Astrocyte of the cerebellum (primary cell): Measurements from ENCODE around the gene NUMA1.

ENCODE experiments used
- DNase-seq: peaks from one replicate; pipeline ENCODE4 v3.0.0-alpha.2; 2011; ENCODE audit warnings: low read depth
- H3K4me3 ChIP-seq: 2 replicates; pipeline ENCODE4 v1.5.1; 2011; ENCODE audit warnings: mild to moderate bottlenecking, low read depth, low read length, moderate library complexity
- in situ Hi-C: cut with HindIII; loops from 2 replicates; pipeline ENCODE4 v1.10.0; 2017; ENCODE audit warnings: low sequenced_read_pairs
- TF ChIP-seq, protein P1 (sequence below): IDR thresholded peaks from 2 replicates; pipeline ENCODE4 v1.5.1; 2012; ENCODE audit warnings: low read length, low read depth, moderate library complexity, mild to moderate bottlenecking; ENCODE audit errors: missing control alignments

NUMA1 gene

DNA sequence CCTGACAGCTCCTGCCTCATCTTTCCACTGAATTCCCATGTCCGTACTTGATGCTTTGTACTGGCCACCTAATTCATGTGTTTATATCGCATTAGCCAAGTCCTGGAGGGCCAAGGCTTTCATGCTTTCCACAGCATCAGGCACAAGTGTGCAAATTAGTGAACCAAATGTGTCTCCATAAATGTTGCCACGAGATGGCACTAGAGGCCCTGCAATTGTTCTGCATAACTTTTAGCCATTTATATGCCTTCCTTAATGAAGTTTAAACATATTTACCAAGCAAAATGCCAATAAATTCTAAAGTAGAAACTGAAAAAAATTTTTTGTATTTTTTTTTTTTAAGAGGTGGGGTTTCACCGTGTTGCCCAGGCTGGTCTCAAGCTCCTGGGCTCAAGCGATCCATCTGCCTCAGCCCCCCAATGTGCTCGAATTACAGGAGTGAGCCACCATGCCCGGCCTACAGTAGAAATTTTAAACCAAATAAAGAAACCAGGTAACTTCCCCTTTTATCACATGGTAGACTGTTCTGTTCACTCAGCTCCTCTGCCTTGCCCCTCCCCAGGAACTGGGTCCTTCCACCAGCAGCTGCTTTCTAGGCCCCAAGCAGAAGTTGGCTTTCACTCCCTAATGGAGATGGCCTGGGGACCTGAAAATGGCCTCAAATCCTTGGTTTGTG, 102.5 kb downstream of the NUMA1 start:
- no peak overlapping the region for H3K4me3 ChIP-seq
- DNase-seq = peak; percentile 34
- in situ Hi-C loops = no loop called here
- TF ChIP-seq, protein P1, sequence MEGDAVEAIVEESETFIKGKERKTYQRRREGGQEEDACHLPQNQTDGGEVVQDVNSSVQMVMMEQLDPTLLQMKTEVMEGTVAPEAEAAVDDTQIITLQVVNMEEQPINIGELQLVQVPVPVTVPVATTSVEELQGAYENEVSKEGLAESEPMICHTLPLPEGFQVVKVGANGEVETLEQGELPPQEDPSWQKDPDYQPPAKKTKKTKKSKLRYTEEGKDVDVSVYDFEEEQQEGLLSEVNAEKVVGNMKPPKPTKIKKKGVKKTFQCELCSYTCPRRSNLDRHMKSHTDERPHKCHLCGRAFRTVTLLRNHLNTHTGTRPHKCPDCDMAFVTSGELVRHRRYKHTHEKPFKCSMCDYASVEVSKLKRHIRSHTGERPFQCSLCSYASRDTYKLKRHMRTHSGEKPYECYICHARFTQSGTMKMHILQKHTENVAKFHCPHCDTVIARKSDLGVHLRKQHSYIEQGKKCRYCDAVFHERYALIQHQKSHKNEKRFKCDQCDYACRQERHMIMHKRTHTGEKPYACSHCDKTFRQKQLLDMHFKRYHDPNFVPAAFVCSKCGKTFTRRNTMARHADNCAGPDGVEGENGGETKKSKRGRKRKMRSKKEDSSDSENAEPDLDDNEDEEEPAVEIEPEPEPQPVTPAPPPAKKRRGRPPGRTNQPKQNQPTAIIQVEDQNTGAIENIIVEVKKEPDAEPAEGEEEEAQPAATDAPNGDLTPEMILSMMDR = peak; percentile 70

DNA sequence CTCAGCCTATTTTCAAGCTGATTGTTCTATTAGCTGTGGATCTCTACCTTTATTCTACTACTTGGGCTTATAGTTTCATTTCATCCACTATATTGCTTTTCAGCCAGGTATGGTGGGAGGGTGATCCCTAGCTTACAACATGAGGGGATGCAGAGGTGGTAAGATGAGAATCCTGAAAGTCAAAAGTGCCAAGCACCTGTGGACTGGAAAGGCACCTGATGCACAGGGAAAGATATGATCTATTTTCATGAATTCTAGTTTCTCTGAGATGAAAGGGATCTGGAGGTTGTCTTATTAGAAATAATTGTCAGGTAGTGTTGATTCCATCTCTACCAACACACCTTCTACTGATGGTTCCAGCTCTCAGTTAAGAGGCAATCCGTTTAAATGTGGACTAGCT, 103.3 kb downstream of the NUMA1 start:
- H3K4me3 ChIP-seq = no peak overlapping the region
- DNase-seq = no peak
- in situ Hi-C loops = no loop called here
- TF ChIP-seq, protein P1 = no peak

DNA sequence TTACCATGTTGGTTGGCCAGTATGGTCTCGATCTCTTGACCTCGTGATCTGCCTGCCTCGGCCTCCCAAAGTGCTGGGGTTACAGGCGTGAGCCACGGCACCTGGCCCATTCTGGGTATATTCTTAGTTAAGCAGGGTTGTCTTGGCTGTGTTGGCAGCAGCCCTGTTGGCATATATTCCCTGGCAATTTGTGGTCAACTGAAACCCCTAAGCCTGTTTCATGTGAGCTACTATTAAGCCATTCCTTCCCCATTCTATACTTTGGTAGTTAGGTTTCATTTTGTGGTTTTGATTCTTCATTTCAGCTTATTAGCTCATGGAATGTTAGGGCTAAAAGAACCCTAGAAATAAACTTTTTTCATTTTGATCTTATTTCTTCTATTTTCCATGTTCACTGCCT, 103.8 kb downstream of the NUMA1 start:
- H3K4me3 ChIP-seq = no peak overlapping the region
- TF ChIP-seq, protein P1 = no peak
- no peak for DNase-seq
- in situ Hi-C loops = no loop called here

DNA sequence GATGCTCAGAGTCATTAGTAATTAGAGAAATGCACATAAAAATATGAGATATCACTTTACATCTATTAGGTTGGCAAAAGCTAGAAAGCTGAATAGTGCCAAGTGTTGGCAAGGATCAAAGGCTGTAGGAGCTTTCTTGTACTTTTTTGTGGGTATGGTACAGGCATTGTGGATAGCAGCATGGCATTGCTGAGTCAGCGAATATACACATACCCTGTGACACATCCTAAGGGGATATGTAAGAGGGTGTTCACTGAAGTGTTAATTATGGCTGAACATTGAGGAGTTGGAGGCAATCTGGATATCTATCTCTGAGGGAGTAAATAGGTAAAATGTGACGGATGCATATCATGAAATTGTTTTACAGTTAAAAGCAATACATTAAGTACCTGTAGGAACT, 108.7 kb downstream of the NUMA1 start:
- in situ Hi-C loops = no loop called here
- TF ChIP-seq, protein P1 = no peak
- no peak overlapping the region for H3K4me3 ChIP-seq

DNA sequence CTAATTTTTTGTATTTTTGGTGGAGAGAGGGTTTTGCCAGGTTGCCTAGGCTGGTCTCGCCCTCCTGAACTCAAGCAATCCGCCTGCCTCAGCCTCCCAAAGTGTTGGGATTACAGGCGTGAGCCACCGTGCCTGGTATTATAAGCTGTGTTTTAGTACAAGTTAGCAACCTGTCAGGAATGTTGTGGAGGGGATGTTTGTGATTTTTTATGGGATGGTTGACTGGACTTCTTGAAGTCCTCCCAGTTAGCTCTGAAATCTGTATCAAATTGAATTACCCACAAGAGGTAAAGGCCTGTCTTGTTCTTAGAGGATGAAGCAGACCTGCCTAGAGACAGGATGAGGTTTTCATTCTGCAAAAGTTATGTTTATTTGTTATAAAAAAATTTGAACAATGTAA, 115.7 kb downstream of the NUMA1 start:
- no peak for DNase-seq
- in situ Hi-C loops = no loop called here
- H3K4me3 ChIP-seq = no peak overlapping the region
- TF ChIP-seq, protein P1 = no peak

More for the DNA sequence above, 108.7 kb downstream of the NUMA1 start:
- no peak for DNase-seq

DNA sequence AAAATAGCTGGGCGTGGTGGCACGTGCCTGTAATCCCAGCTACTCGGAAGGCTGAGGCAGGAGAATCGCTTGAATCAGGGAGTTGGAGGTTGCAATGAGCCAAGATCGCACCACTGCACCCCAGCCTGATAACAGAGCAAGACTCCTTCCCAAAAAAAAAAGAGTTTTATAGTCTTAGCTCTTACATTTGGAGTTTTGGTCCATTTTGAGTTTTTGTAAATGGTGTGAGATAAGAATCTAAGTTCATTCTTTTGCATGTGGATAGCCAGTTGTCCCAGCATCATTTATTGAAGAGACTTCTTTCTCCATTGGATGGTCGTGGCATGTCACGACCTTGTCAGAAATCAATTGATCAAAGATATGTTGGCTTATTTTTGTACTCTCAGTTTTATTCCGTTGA, 116.9 kb downstream of the NUMA1 start:
- in situ Hi-C loops = no loop called here
- TF ChIP-seq, protein P1 = no peak
- H3K4me3 ChIP-seq = no peak overlapping the region
- no peak for DNase-seq
